Naive thymus-derived CD4-positive, alpha-beta T cell (primary cell): Measurements from ENCODE around the gene MALAT1. TPM values are rescaled to one million over a fixed set of nuclear protein-coding genes. Genes with fewer than 3 reads are reported as not detected.
"Not testable (repeated sequence)": the region's sequence is repeated elsewhere in the genome, so short reads cannot be mapped to it uniquely, and the experiment has no call there.

Experiments
- ATAC-seq: fragments of 150-1000 bp; cut with Tn5 transposase; 2 replicates; pipeline ENCODE4 v1.10.0; 2021; ENCODE audit warnings: mild to moderate bottlenecking, moderate library complexity
- CTCF ChIA-PET: fragments of 350-600 bp; sonication (Branson Sonifier 250); formaldehyde crosslinking; loops from one replicate; lab custom pipeline; 2021; ENCODE audit warnings: antibody characterized with exemption; lab: Charles Lee
- POLR2A ChIA-PET: fragments of 350-600 bp; sonication (Branson Sonifier 250); formaldehyde crosslinking; loops from one replicate; lab custom pipeline; 2021; ENCODE audit warnings: antibody characterized with exemption, inconsistent platforms; lab: Charles Lee
- DNase-seq, 9 donors: peaks; one replicate each; pipeline versions ENCODE4 v3.0.0 to v3.0.0-alpha.2; 2020 to 2022; ENCODE audit warnings: mixed read lengths in 1 of 9
- H3K27ac ChIP-seq: one replicate; pipeline ENCODE4 v1.7.0; 2013; ENCODE audit warnings: mild to moderate bottlenecking, low read depth, low read length, moderate library complexity
- H3K27me3 ChIP-seq, 2 donors: one replicate each; pipeline ENCODE4 v1.7.0; 2013; ENCODE audit warnings: low read length in 2 of 2, mild to moderate bottlenecking in 2 of 2, moderate library complexity in 2 of 2; ENCODE audit not compliant: control insufficient read depth in 2 of 2, insufficient read depth in 2 of 2
- H3K36me3 ChIP-seq, 3 experiments: 1 replicate in 2 of 3; 2 replicates in 1 of 3; pipeline ENCODE4 v1.7.0; 2013; ENCODE audit warnings: low read length in 3 of 3, mild to moderate bottlenecking in 3 of 3, moderate library complexity in 1 of 3; ENCODE audit not compliant: insufficient read depth in 3 of 3, control insufficient read depth in 2 of 3
- H3K4me1 ChIP-seq, 2 donors: one replicate each; pipeline ENCODE4 v1.7.0; 2013; ENCODE audit warnings: low read length in 2 of 2, mild to moderate bottlenecking in 2 of 2, moderate library complexity in 1 of 2; ENCODE audit not compliant: control insufficient read depth in 2 of 2, insufficient read depth in 2 of 2
- H3K4me3 ChIP-seq: 2 replicates; pipeline ENCODE4 v1.7.0; 2013; ENCODE audit warnings: mild to moderate bottlenecking, low read length
- H3K9me3 ChIP-seq, 3 experiments: 1 replicate in 2 of 3; 2 replicates in 1 of 3; pipeline ENCODE4 v1.7.0; 2013; ENCODE audit warnings: low read length in 3 of 3; ENCODE audit not compliant: control insufficient read depth in 2 of 3
- H3K27ac Mint-ChIP-seq, 9 donors: one replicate each; pipeline ENCODE4 v1.8.0; 2020 to 2022; ENCODE audit warnings: mixed read lengths in 9 of 9, mild to moderate bottlenecking in 8 of 9, moderate library complexity in 5 of 9, inconsistent platforms in 2 of 9
- H3K27me3 Mint-ChIP-seq, 5 donors: one replicate each; pipeline ENCODE4 v1.8.0; 2021 to 2022; ENCODE audit warnings: mixed read lengths in 5 of 5, mild to moderate bottlenecking in 1 of 5
- H3K36me3 Mint-ChIP-seq, 5 donors: one replicate each; pipeline ENCODE4 v1.8.0; 2020 to 2022; ENCODE audit warnings: mixed read lengths in 5 of 5, mild to moderate bottlenecking in 3 of 5, inconsistent platforms in 1 of 5
- H3K4me1 Mint-ChIP-seq, 7 donors: one replicate each; pipeline ENCODE4 v1.8.0; 2020 to 2022; ENCODE audit warnings: mixed read lengths in 7 of 7, mild to moderate bottlenecking in 3 of 7, inconsistent platforms in 1 of 7
- H3K4me3 Mint-ChIP-seq, 10 donors: one replicate each; pipeline ENCODE4 v1.8.0; 2020 to 2022; ENCODE audit warnings: mild to moderate bottlenecking in 10 of 10, mixed read lengths in 10 of 10, moderate library complexity in 6 of 10, inconsistent platforms in 2 of 10
- H3K9me3 Mint-ChIP-seq, 11 donors: one replicate each; pipeline ENCODE4 v1.8.0; 2020 to 2022; ENCODE audit warnings: mixed read lengths in 11 of 11, mild to moderate bottlenecking in 4 of 11, inconsistent platforms in 1 of 11, moderate library complexity in 1 of 11
- intact Hi-C, 2 donors: fragments of 100-400 bp; cut with micrococcal nuclease; formaldehyde crosslinking; loops; one replicate each; pipeline ENCODE4 v1.15.1; 2023
- polyA plus RNA-seq, 2 donors: library from polyadenylated mRNA; unstranded; fragments of 300-500 nt; fragmentation: Illumina TruSeq; gene quantifications; one replicate each; pipeline ENCODE4 v1.2.3, GENCODE V29; 2021
- total RNA-seq, 6 experiments: library from RNA in 5 of 6; stranded (reverse) in 5 of 6; gene quantifications; 1 replicate in 5 of 6; 2 replicates in 1 of 6; pipeline ENCODE4 v1.2.3 and lab custom pipeline; 2021 to 2026

Gene MALAT1
- total and polyA plus RNA-seq, 7 experiments from 2014 or later, result 734 to 32,234 (median 30,857) TPM

DNA sequence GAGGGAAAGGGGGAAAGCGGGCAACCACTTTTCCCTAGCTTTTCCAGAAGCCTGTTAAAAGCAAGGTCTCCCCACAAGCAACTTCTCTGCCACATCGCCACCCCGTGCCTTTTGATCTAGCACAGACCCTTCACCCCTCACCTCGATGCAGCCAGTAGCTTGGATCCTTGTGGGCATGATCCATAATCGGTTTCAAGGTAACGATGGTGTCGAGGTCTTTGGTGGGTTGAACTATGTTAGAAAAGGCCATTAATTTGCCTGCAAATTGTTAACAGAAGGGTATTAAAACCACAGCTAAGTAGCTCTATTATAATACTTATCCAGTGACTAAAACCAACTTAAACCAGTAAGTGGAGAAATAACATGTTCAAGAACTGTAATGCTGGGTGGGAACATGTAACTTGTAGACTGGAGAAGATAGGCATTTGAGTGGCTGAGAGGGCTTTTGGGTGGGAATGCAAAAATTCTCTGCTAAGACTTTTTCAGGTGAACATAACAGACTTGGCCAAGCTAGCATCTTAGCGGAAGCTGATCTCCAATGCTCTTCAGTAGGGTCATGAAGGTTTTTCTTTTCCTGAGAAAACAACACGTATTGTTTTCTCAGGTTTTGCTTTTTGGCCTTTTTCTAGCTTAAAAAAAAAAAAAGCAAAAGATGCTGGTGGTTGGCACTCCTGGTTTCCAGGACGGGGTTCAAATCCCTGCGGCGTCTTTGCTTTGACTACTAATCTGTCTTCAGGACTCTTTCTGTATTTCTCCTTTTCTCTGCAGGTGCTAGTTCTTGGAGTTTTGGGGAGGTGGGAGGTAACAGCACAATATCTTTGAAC, 6.8 kb downstream of the MALAT1 start:
- CTCF ChIA-PET, result interaction anchor here (0.6 to 7.8 kb wide), 13 partner anchors 7 to 756 kb away, joined by 3 to 90 read pairs (median 4); partner anchors contain the start of gene MALAT1
- Mint-ChIP-seq H3K9me3 (peaks cover 0 to 24% (median 0%) of the 10 kb centered on the region in 11 donors), H3K4me1 (peaks cover 44 to 59% (median 50%) of the 10 kb centered on the region in 7 donors), H3K36me3 (peaks cover 23 to 33% (median 31%) of the 10 kb centered on the region in 5 donors), H3K4me3 (no peak overlapping the region), H3K27me3 (peaks cover 0 to 10% (median 0%) of the 10 kb centered on the region in 5 donors), H3K27ac (peak overlapping the region in 8 of 9 donors; percentile 78 to 92 (median 88))
- POLR2A ChIA-PET, result interaction anchor here (0.6 to 27.5 kb wide), 41 partner anchors 10 to 638 kb away, joined by 3 to 2591 read pairs (median 4); partner anchors contain the start of genes CCDC85B, DPF2, EHBP1L1 and FAM89B
- ATAC-seq, result no peak
- Histone ChIP-seq H3K4me1 (peaks cover 34 to 35% of the 10 kb centered on the region in 2 donors), H3K4me3 (peak overlapping the region; percentile 99), H3K27ac (peak overlapping the region; percentile 99), H3K27me3 (no peaks in the 10 kb centered on the region), H3K9me3 (no peaks in the 10 kb centered on the region), H3K36me3 (peaks cover 54 to 58% (median 55%) of the 10 kb centered on the region in 3 experiments)
- DNase-seq, result peak in 4 of 9 donors; percentile 23 to 33 (median 31)
- intact Hi-C loops, result no loop called here

DNA sequence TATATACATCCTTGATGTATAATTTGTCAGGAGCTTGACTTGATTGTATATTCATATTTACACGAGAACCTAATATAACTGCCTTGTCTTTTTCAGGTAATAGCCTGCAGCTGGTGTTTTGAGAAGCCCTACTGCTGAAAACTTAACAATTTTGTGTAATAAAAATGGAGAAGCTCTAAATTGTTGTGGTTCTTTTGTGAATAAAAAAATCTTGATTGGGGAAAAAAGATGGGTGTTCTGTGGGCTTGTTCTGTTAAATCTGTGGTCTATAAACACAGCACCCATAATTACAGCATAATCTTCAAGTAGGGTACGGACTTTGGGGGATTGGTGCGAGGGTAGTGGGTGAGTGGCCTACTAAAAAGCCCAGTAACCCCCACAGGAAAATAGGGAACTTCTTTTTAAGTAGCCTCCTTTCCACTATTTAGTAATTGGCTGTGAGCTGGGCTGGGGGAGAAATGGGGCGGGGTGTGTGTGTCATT, 7.5 kb downstream of the MALAT1 start:
- DNase-seq (peak in 1 of 9 donors; percentile 43), ATAC-seq (no peak)
- Mint-ChIP-seq H3K27ac (peak overlapping the region in 8 of 9 donors; percentile 78 to 92 (median 88)), H3K36me3 (peaks cover 23 to 33% (median 31%) of the 10 kb centered on the region in 5 donors), H3K4me3 (no peak overlapping the region), H3K9me3 (peaks cover 0 to 24% (median 0%) of the 10 kb centered on the region in 11 donors), H3K4me1 (peaks cover 46 to 59% (median 49%) of the 10 kb centered on the region in 7 donors), H3K27me3 (peaks cover 0 to 8% (median 0%) of the 10 kb centered on the region in 5 donors)
- peaks cover 48 to 52% (median 49%) of the 10 kb centered on the region in 3 experiments for H3K36me3 ChIP-seq
- H3K4me1 ChIP-seq, result peaks cover 35 to 38% of the 10 kb centered on the region in 2 donors
- ChIA-PET POLR2A (interaction anchor here (0.6 to 27.5 kb wide), 32 partner anchors 9 to 384 kb away, joined by 3 to 2591 read pairs (median 4); partner anchors contain the start of genes CCDC85B, DPF2, FAM89B and FRMD8), CTCF (interaction anchor here (0.7 to 7.8 kb wide), 9 partner anchors 8 to 124 kb away, joined by 3 to 90 read pairs (median 7); partner anchors contain the start of gene MALAT1)
- H3K9me3 ChIP-seq, result no peaks in the 10 kb centered on the region
- H3K4me3 ChIP-seq, result peak overlapping the region; percentile 99
- no peaks in the 10 kb centered on the region for H3K27me3 ChIP-seq
- H3K27ac ChIP-seq, result peak overlapping the region; percentile 99
- intact Hi-C loops, result no loop called here

DNA sequence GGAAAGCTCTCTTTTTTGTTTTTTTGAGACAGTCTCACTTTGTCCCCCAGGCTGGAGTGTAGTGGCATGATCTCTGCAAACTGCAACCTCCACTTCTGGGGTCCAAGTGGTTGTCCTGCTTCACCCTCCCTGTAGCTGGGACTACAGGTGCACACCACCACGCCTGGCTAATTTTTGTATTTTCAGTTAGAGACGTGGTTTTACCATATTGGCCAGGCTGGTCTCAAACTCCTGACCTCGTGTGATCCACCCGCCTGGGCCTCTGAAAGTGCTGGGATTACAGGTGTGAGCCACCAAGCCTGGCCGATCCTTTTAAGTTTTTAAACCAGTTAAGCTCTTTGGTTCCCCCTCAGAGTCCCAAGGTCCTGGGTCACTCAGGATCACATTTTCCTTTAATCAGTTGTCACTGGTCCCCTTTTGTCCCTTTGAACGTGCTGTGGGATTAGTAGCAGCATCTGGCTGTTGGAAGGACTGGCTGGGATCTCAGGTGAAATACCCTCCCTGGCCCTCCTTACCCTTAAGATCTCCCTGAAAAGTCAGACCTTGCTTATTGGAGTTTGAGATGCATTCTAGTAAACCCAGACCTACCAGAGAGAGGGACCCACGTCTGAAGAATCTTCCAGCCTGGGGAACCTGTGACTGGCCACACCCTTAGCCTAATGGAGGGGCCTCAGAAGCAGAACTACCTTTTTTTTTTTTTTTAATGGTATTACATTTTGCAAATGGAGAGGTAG, 8.1 kb downstream of the MALAT1 start:
- H3K4me1 ChIP-seq, result peaks cover 35 to 38% of the 10 kb centered on the region in 2 donors
- peak overlapping the region; percentile 99 for H3K27ac ChIP-seq
- Mint-ChIP-seq H3K27ac (peak overlapping the region in 8 of 9 donors; percentile 78 to 92 (median 88)), H3K4me1 (peaks cover 46 to 56% (median 49%) of the 10 kb centered on the region in 7 donors), H3K27me3 (peaks cover 0 to 4% (median 0%) of the 10 kb centered on the region in 5 donors), H3K4me3 (no peak overlapping the region), H3K9me3 (peaks cover 0 to 22% (median 0%) of the 10 kb centered on the region in 11 donors), H3K36me3 (peaks cover 23 to 33% (median 31%) of the 10 kb centered on the region in 5 donors)
- intact Hi-C loops, result loop anchor here in 1 of 2 donors (1.0 kb wide), 1 partner anchor 8 kb away; the partner anchor contains the start of gene MALAT1
- ATAC-seq, result peak; percentile 57
- ChIA-PET CTCF (interaction anchor here (0.7 to 7.8 kb wide), 9 partner anchors 9 to 281 kb away, joined by 3 to 90 read pairs (median 9); partner anchors contain the start of gene MALAT1), POLR2A (interaction anchor here (0.6 to 27.5 kb wide), 36 partner anchors 9 to 383 kb away, joined by 3 to 2591 read pairs (median 4); partner anchors contain the start of genes CCDC85B, DPF2, FAM89B and FRMD8)
- H3K27me3 ChIP-seq, result no peaks in the 10 kb centered on the region
- H3K4me3 ChIP-seq, result peak overlapping the region; percentile 99
- H3K36me3 ChIP-seq, result peaks cover 42 to 45% (median 43%) of the 10 kb centered on the region in 3 experiments
- peak in 7 of 9 donors; percentile 40 to 65 (median 58) for DNase-seq
- no peaks in the 10 kb centered on the region for H3K9me3 ChIP-seq

DNA sequence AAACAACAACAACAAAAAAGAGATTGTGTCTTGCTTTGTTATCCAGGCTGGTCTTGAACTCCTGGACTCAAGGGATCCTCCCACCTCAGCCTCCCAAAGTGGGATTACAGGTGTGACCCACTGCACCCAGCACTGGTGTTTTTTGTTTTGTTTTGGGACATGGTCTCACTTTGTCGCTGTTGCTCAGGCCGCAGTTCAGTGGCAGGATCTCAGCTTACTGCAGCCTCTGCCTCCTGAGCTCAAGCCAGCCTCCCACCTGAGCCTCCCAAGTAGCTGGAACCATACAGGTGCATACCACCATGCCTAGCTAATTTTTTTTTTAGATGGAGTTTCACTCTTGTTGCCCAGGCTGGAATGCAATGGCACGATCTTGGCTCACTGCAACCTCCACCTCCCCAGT, 13.5 kb downstream of the MALAT1 start:
- H3K27me3 Mint-ChIP-seq, ATAC-seq, H3K36me3 Mint-ChIP-seq, H3K27me3 ChIP-seq, DNase-seq, H3K27ac ChIP-seq, H3K27ac Mint-ChIP-seq, H3K9me3 ChIP-seq, H3K36me3 ChIP-seq, H3K4me3 ChIP-seq, H3K4me3 Mint-ChIP-seq: not testable (repeated sequence)
- intact Hi-C loops, result loop anchor here in 1 of 2 donors (5.0 kb wide), 1 partner anchor 400 kb away; the partner anchor contains the start of gene TM7SF2
- peaks cover 20 to 28% (median 25%) of the 10 kb centered on the region in 7 donors for H3K4me1 Mint-ChIP-seq
- ChIA-PET CTCF (interaction anchor here (0.8 to 1.4 kb wide), 6 partner anchors 41 to 197 kb away, joined by 3 to 7 read pairs (median 4); no protein-coding TSS in a partner anchor), POLR2A (interaction anchor here (1.1 to 27.5 kb wide), 7 partner anchors 9 to 157 kb away, joined by 3 to 2591 read pairs (median 22); partner anchors contain the start of genes MALAT1 and NEAT1)
- peaks cover 0 to 11% (median 0%) of the 10 kb centered on the region in 11 donors for H3K9me3 Mint-ChIP-seq
- peaks cover 4 to 13% of the 10 kb centered on the region in 2 donors for H3K4me1 ChIP-seq

DNA sequence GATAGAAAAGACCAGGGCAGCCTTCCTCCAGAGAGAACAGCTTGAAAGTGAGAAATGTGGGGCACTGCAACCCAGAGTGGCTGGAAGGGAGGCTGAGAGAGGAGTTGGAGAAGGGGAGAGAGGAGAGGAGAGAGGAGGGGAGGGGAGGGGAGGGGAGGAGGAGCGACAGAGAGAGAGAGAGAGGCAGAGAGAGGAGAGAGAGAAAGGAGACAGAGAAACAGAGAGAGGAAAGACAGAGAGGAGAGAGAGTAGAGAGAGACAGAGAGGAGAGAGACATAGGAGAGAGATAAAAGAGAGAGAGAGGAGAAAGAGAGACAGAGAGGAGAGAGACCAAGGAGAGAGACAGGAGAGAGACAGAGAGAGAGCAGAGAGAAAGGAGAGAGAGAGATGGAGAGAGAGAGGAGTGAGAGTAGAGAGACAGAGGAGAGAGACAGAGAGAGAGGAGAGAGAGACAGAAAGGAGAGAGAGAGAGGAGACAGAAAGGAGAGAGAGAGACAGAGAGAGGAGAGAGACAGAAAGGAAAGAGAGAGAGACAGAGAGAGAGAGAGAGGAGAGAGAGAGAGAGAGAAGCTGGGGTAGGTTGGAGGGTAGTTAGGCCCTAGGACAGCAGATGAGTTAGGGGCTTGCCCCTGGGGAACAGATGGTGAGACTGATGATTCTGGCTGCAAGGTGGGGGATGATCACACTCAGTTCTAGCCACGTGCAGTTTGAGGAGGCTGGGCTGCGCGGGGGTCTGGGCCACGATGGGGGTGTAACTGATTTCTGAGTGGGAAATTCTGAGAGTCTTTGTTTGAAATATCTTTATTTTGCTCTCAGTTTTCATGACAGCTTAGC, 17.5 kb downstream of the MALAT1 start:
- no peaks in the 10 kb centered on the region for H3K36me3 Mint-ChIP-seq
- peak overlapping the region in 1 of 10 donors; percentile 48 for H3K4me3 Mint-ChIP-seq
- ChIA-PET POLR2A (interaction anchor here (1.1 to 9.6 kb wide), 8 partner anchors 9 to 92 kb away, joined by 3 to 97 read pairs (median 6); partner anchors contain the start of gene MALAT1), CTCF (interaction anchor here (0.5 to 0.9 kb wide), 3 partner anchors 72 to 740 kb away, joined by 3 to 4 read pairs (median 3); no protein-coding TSS in a partner anchor)
- intact Hi-C loops, result no loop called here
- no peaks in the 10 kb centered on the region for H3K9me3 Mint-ChIP-seq
- DNase-seq (peak in 1 of 9 donors; percentile 13), ATAC-seq (peak; percentile 26)
- H3K27ac Mint-ChIP-seq, result peak overlapping the region; percentile 13 to 92 (median 68)
- no peak overlapping the region for H3K27ac ChIP-seq
- no peaks in the 10 kb centered on the region for H3K36me3 ChIP-seq
- no peaks in the 10 kb centered on the region for H3K27me3 ChIP-seq
- no peak overlapping the region for H3K4me3 ChIP-seq
- H3K4me1 Mint-ChIP-seq, result peaks cover 9 to 11% (median 11%) of the 10 kb centered on the region in 7 donors
- H3K27me3 Mint-ChIP-seq, result no peaks in the 10 kb centered on the region
- H3K4me1 ChIP-seq, result no peaks in the 10 kb centered on the region
- H3K9me3 ChIP-seq, result no peaks in the 10 kb centered on the region
